ENCODE measurements around the gene SDK1. TPM values are rescaled to one million over a fixed set of nuclear protein-coding genes. Genes with fewer than 3 reads are reported as not detected.

SDK1 gene
- total RNA-seq, 1 experiment from 2014 or later, result 7.1 TPM

DNA sequence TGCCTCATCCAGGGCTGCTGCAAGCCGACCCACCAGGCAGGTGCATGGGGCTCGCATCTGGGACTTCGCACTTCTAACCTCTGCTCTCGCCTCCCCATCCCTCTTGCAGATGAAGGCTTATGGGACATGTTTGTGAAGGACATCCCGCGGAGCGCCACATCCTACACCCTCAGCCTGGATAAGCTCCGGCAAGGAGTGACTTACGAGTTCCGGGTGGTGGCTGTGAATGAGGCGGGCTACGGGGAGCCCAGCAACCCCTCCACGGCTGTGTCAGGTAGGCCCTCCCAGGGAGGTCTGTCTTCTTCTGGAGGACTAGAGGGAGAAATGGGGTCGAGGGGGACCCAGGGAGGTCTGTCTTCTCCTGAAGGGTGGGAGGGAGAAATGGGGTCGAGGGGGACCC lies 932.1 kb downstream of the SDK1 start:
- Histone ChIP-seq H3K27me3 (replicated peaks; ENCODE audit: control insufficient read depth, insufficient read depth, low read length) (no peaks in the 10 kb centered on the region), H3K4me3 (ENCODE audit: low read depth, low read length) (no peak overlapping the region), H3K9me3 (no peaks in the 10 kb centered on the region), H3K36me3 (ENCODE audit: control insufficient read depth, insufficient read depth, low read length) (no peaks in the 10 kb centered on the region), H3K4me1 (0 out of 2 replicates have a peak, but pooled peaks cover 3% of the 10 kb centered on the region)
- H3K27ac Mint-ChIP-seq (ENCODE audit: unreplicated experiment), result no peak overlapping the region
- ChIA-PET POLR2A (no interaction called here), CTCF (interaction anchor here (1.3 kb wide), 1 partner anchor 246 kb away, joined by 3 read pairs; no protein-coding TSS in a partner anchor)
- TF ChIP-seq, protein P1, sequence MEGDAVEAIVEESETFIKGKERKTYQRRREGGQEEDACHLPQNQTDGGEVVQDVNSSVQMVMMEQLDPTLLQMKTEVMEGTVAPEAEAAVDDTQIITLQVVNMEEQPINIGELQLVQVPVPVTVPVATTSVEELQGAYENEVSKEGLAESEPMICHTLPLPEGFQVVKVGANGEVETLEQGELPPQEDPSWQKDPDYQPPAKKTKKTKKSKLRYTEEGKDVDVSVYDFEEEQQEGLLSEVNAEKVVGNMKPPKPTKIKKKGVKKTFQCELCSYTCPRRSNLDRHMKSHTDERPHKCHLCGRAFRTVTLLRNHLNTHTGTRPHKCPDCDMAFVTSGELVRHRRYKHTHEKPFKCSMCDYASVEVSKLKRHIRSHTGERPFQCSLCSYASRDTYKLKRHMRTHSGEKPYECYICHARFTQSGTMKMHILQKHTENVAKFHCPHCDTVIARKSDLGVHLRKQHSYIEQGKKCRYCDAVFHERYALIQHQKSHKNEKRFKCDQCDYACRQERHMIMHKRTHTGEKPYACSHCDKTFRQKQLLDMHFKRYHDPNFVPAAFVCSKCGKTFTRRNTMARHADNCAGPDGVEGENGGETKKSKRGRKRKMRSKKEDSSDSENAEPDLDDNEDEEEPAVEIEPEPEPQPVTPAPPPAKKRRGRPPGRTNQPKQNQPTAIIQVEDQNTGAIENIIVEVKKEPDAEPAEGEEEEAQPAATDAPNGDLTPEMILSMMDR (IDR thresholded peaks at IDR 0.05; ENCODE audit: insufficient read depth in 1 of 2, low read depth in 1 of 2, low read length in 1 of 2, severe bottlenecking in 1 of 2, unreplicated experiment in 1 of 2), result no peak
- BruUV-seq (replicated peaks), result no TSS peak
- no peaks in the 10 kb centered on the region for H3K4me1 Mint-ChIP-seq (ENCODE audit: low read depth, unreplicated experiment)
- no peak for DNase-seq
- no peaks in the 10 kb centered on the region for H3K27me3 Mint-ChIP-seq (ENCODE audit: insufficient read depth, unreplicated experiment)
- no peaks in the 10 kb centered on the region for H3K36me3 Mint-ChIP-seq (ENCODE audit: insufficient read depth, unreplicated experiment)
- no peaks in the 10 kb centered on the region for H3K9me3 Mint-ChIP-seq (ENCODE audit: unreplicated experiment)
- H3K4me3 Mint-ChIP-seq (ENCODE audit: unreplicated experiment), result no peak overlapping the region
- intact Hi-C loops (cut with micrococcal nuclease; ENCODE audit: unreplicated experiment), result no loop called here

DNA sequence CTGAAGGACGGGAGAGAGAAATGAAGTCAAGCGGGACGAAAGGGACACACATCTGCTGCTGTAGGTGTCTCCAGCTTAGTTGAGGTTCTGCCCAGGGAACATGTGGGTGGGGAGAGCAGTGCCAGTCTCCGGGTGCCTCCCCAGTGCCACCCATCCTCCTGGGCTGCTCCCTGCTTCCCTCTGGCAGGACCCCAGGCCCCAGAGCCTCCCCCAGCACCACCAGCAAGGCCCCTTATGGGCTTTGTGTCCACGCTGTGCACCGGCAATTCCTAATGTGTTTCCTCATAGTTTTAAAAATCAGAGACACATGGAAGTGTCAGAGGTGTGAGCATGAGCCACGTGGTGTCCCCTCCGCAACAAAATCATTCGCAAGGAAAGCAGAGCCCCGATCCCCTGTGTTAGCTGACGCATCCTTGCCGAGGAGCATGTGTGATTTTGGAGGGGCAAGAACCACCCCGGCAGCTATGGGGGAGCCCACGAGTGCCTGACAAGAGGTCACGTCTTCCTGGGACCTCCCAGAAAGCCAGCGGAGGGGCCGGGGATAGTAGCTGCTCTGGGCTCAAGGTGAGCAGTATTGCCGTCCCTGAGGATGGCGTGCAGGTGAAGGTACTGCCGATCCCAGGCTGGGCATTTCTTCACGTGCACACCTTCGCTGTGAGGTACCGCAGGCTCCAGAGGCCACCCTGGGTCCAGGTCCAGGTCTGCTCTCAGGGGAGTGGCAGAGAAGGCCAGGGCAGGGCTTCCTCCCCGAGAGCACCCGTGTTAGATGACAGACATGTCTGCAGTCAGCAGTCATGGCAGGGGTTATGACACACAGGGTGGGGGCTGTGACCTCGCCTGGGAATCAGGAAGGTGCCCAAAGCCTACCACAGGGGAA lies 932.8 kb downstream of the SDK1 start:
- intact Hi-C loops (cut with micrococcal nuclease; ENCODE audit: unreplicated experiment), result no loop called here
- H3K36me3 Mint-ChIP-seq (ENCODE audit: insufficient read depth, unreplicated experiment), result no peaks in the 10 kb centered on the region
- no peak overlapping the region for H3K4me3 Mint-ChIP-seq (ENCODE audit: unreplicated experiment)
- POLR2A ChIA-PET, result no interaction called here
- no peak for DNase-seq
- H3K4me1 Mint-ChIP-seq (ENCODE audit: low read depth, unreplicated experiment), result no peaks in the 10 kb centered on the region
- CTCF ChIA-PET, result no interaction called here
- TF ChIP-seq, protein P1 (IDR thresholded peaks at IDR 0.05; ENCODE audit: insufficient read depth in 1 of 2, low read depth in 1 of 2, low read length in 1 of 2, severe bottlenecking in 1 of 2, unreplicated experiment in 1 of 2), result no peak
- Histone ChIP-seq H3K27me3 (replicated peaks; ENCODE audit: control insufficient read depth, insufficient read depth, low read length) (no peaks in the 10 kb centered on the region), H3K36me3 (ENCODE audit: control insufficient read depth, insufficient read depth, low read length) (no peaks in the 10 kb centered on the region), H3K9me3 (no peaks in the 10 kb centered on the region), H3K4me3 (ENCODE audit: low read depth, low read length) (no peak overlapping the region), H3K4me1 (0 out of 2 replicates have a peak, but pooled peaks cover 3% of the 10 kb centered on the region)
- no peak overlapping the region for H3K27ac Mint-ChIP-seq (ENCODE audit: unreplicated experiment)
- H3K27me3 Mint-ChIP-seq (ENCODE audit: insufficient read depth, unreplicated experiment), result no peaks in the 10 kb centered on the region
- H3K9me3 Mint-ChIP-seq (ENCODE audit: unreplicated experiment), result no peaks in the 10 kb centered on the region
- BruUV-seq (replicated peaks), result no TSS peak

DNA sequence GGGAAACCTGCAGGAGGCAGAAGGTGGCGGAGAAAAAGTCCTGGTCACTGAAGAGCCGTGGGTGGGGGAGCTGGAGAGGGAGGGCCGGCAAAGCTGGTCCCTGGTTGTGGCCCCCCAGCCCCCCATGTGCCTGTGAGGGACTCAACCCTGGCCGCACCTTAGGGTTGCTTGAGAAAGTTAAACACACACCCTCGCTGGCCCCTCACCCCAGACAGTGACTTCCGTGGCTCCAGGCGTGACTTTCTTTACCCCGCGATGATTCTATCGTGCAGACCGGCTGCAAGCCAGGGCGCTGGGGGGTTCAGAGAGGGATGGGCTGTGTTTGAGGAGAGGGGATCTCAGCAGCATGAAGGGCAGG lies 933.4 kb downstream of the SDK1 start:
- no peaks in the 10 kb centered on the region for H3K9me3 Mint-ChIP-seq (ENCODE audit: unreplicated experiment)
- BruUV-seq (replicated peaks), result no TSS peak
- POLR2A ChIA-PET, result no interaction called here
- intact Hi-C loops (cut with micrococcal nuclease; ENCODE audit: unreplicated experiment), result no loop called here
- H3K4me1 ChIP-seq, result 0 out of 2 replicates have a peak, but pooled peaks cover 3% of the 10 kb centered on the region
- CTCF ChIA-PET, result no interaction called here
- no peaks in the 10 kb centered on the region for H3K36me3 Mint-ChIP-seq (ENCODE audit: insufficient read depth, unreplicated experiment)
- H3K4me1 Mint-ChIP-seq (ENCODE audit: low read depth, unreplicated experiment), result no peaks in the 10 kb centered on the region
- no peaks in the 10 kb centered on the region for H3K27me3 Mint-ChIP-seq (ENCODE audit: insufficient read depth, unreplicated experiment)
- H3K9me3 ChIP-seq, result no peaks in the 10 kb centered on the region
- TF ChIP-seq, protein P1 (IDR thresholded peaks at IDR 0.05; ENCODE audit: insufficient read depth in 1 of 2, low read depth in 1 of 2, low read length in 1 of 2, severe bottlenecking in 1 of 2, unreplicated experiment in 1 of 2), result no peak
- H3K27me3 ChIP-seq (replicated peaks; ENCODE audit: control insufficient read depth, insufficient read depth, low read length), result no peaks in the 10 kb centered on the region
- H3K4me3 ChIP-seq (ENCODE audit: low read depth, low read length), result no peak overlapping the region
- no peak overlapping the region for H3K27ac Mint-ChIP-seq (ENCODE audit: unreplicated experiment)
- H3K36me3 ChIP-seq (ENCODE audit: control insufficient read depth, insufficient read depth, low read length), result no peaks in the 10 kb centered on the region
- H3K4me3 Mint-ChIP-seq (ENCODE audit: unreplicated experiment), result no peak overlapping the region
- no peak for DNase-seq

All from Caco-2 (cell line).